CD14-positive monocyte (primary cell): Measurements from ENCODE around the gene CD34. TPM values are rescaled to one million over a fixed set of nuclear protein-coding genes. Genes with fewer than 3 reads are reported as not detected.
A peak's percentile ranks its signal among the peaks of the same experiment; 100 is the strongest.
"Not testable (repeated sequence)": the region's sequence is repeated elsewhere in the genome, so short reads cannot be mapped to it uniquely, and the experiment has no call there.

Experiments used
- DNase-seq, 3 donors: peaks; one replicate each; pipeline ENCODE4 v3.0.0-alpha.2; 2011 to 2022
- H2AFZ ChIP-seq: 2 replicates; pipeline ENCODE4 v1.6.0; 2012; ENCODE audit warnings: mild to moderate bottlenecking, low read depth, low read length, inconsistent platforms; ENCODE audit not compliant: insufficient read depth, poor library complexity, severe bottlenecking
- H3K27ac ChIP-seq, 2 donors: 1 replicate in 1 of 2; 2 replicates in 1 of 2; pipeline ENCODE4 v1.5.1; 2012 to 2013; ENCODE audit warnings: low read length in 2 of 2, control low read depth in 1 of 2, inconsistent platforms in 1 of 2, low read depth in 1 of 2, mild to moderate bottlenecking in 1 of 2
- H3K27me3 ChIP-seq, 2 donors: one replicate each; pipeline versions ENCODE4 v1.6.0 to v1.6.1; 2011 to 2013; ENCODE audit warnings: low read length in 2 of 2; ENCODE audit not compliant: control insufficient read depth in 2 of 2, insufficient read depth in 2 of 2
- H3K36me3 ChIP-seq, 2 donors: replicated peaks in 1 of 2; 1 replicate in 1 of 2; 2 replicates in 1 of 2; pipeline versions ENCODE4 v1.5.1 to v1.6.1; 2012 to 2013; ENCODE audit warnings: low read length in 2 of 2, control low read depth in 1 of 2, inconsistent platforms in 1 of 2, mild to moderate bottlenecking in 1 of 2; ENCODE audit not compliant: insufficient read depth in 2 of 2, control insufficient read depth in 1 of 2
- H3K4me1 ChIP-seq, 2 donors: 1 replicate in 1 of 2; 2 replicates in 1 of 2; pipeline versions ENCODE4 v1.5.1 to v1.6.1; 2012 to 2013; ENCODE audit warnings: low read length in 2 of 2, control low read depth in 1 of 2, inconsistent platforms in 1 of 2, mild to moderate bottlenecking in 1 of 2, moderate library complexity in 1 of 2; ENCODE audit not compliant: insufficient read depth in 2 of 2, control insufficient read depth in 1 of 2
- H3K4me2 ChIP-seq: replicated peaks from 2 replicates; pipeline ENCODE3; 2012; ENCODE audit warnings: low read length, moderate library complexity, mild to moderate bottlenecking; ENCODE audit not compliant: poor library complexity, severe bottlenecking; ENCODE audit errors: extremely low read depth
- H3K4me3 ChIP-seq, 3 experiments: fragments of 200-600 bp in 1 of 3; sonication (generic) in 1 of 3; replicated peaks in 1 of 3; 1 replicate in 2 of 3; 2 replicates in 1 of 3; pipeline ENCODE4 v1.5.1; 2011 to 2013; ENCODE audit warnings: low read length in 3 of 3, mild to moderate bottlenecking in 3 of 3, control low read depth in 2 of 3, low read depth in 2 of 3, inconsistent platforms in 1 of 3, moderate library complexity in 1 of 3
- H3K79me2 ChIP-seq: 2 replicates; pipeline ENCODE4 v1.6.0; 2012; ENCODE audit warnings: mild to moderate bottlenecking, control low read depth, inconsistent platforms, low read length, moderate library complexity; ENCODE audit not compliant: insufficient read depth
- H3K9ac ChIP-seq: 2 replicates; pipeline ENCODE4 v1.6.0; 2017; ENCODE audit warnings: low read length, mild to moderate bottlenecking; ENCODE audit not compliant: insufficient read depth, poor library complexity, severe bottlenecking
- H3K9me3 ChIP-seq, 2 donors: replicated peaks in 1 of 2; 1 replicate in 1 of 2; 2 replicates in 1 of 2; pipeline versions ENCODE4 v1.5.1 to v1.6.1; 2012 to 2013; ENCODE audit warnings: low read length in 2 of 2, control low read depth in 1 of 2; ENCODE audit not compliant: control insufficient read depth in 1 of 2, insufficient read depth in 1 of 2
- H4K20me1 ChIP-seq: 2 replicates; pipeline ENCODE4 v1.6.0; 2012; ENCODE audit warnings: mild to moderate bottlenecking, low read length, control low read depth, moderate library complexity; ENCODE audit not compliant: insufficient read depth
- H3K27ac Mint-ChIP-seq, 7 donors: one replicate each; pipeline ENCODE4 v1.8.0; 2020; ENCODE audit warnings: mild to moderate bottlenecking in 7 of 7, mixed read lengths in 7 of 7, moderate library complexity in 6 of 7, inconsistent platforms in 2 of 7
- H3K27me3 Mint-ChIP-seq, 3 donors: one replicate each; pipeline ENCODE4 v1.8.0; 2021 to 2022; ENCODE audit warnings: low read depth in 3 of 3, mild to moderate bottlenecking in 3 of 3, mixed read lengths in 3 of 3, moderate library complexity in 3 of 3, inconsistent platforms in 1 of 3
- H3K36me3 Mint-ChIP-seq, 2 donors: one replicate each; pipeline ENCODE4 v1.8.0; 2020; ENCODE audit warnings: mixed read lengths in 2 of 2, inconsistent platforms in 1 of 2, mild to moderate bottlenecking in 1 of 2
- H3K4me1 Mint-ChIP-seq: one replicate; pipeline ENCODE4 v1.8.0; 2020; ENCODE audit warnings: mild to moderate bottlenecking, mixed read lengths
- H3K4me3 Mint-ChIP-seq, 2 donors: one replicate each; pipeline ENCODE4 v1.8.0; 2020; ENCODE audit warnings: mild to moderate bottlenecking in 2 of 2, mixed read lengths in 2 of 2, moderate library complexity in 1 of 2
- H3K9me3 Mint-ChIP-seq, 7 donors: one replicate each; pipeline ENCODE4 v1.8.0; 2020 to 2022; ENCODE audit warnings: mixed read lengths in 7 of 7, mild to moderate bottlenecking in 6 of 7, moderate library complexity in 6 of 7, inconsistent platforms in 2 of 7
- WGBS: methylation state at CpG from one replicate; pipeline ENCODE4 v1.1.5; 2013; ENCODE audit warnings: missing lambda C conversion rate; ENCODE audit not compliant: insufficient coverage; 5-methylcytosine and 5-hydroxymethylcytosine counted together
- intact Hi-C, 2 donors: fragments of 100-400 bp; cut with micrococcal nuclease; formaldehyde crosslinking; loops; one replicate each; pipeline versions ENCODE4 v1.15.0 to v1.15.1; 2023
- polyA plus RNA-seq, 3 donors: library from polyadenylated mRNA; depleted of rRNA in 1 of 3; unstranded in 2 of 3; stranded (reverse) in 1 of 3; fragments of 300-500 nt in 2 of 3; fragments of >200 nt in 1 of 3; fragmentation: Illumina TruSeq in 2 of 3; gene quantifications; 1 replicate in 2 of 3; 2 replicates in 1 of 3; pipeline ENCODE4 v1.2.3, GENCODE V29; 2012 to 2021
- TF ChIP-seq, protein P1 (sequence below): fragments of 200-600 bp; IDR thresholded peaks from one replicate; pipeline ENCODE4 v1.8.0; 2022; ENCODE audit warnings: antibody characterized with exemption, mild to moderate bottlenecking

The CD34 gene
- polyA plus RNA-seq, 3 donors = 0.03 TPM; not detected in 2

DNA sequence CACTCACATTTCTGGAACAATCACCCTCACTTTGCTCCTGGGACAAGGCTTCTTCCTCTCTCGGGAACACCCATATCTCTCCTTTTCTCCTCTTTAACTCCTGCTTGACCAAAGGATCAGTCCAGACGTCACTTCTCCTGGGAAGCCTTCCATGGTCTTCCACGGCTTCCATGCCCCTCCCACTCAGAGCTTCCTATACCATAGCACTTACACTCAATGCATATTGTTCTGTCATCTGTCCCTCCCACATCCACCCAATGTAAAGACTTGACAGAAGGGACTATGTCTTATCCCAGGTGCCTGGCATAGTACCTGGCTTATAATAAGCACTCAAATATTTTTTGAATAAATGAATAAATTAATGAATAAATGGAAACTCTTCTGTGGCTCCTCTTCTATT lies 28.2 kb downstream of the CD34 start:
- H3K27me3 Mint-ChIP-seq = peaks cover 0 to 11% (median 4%) of the 10 kb centered on the region in 3 donors
- H3K27ac ChIP-seq = no peak overlapping the region
- H3K4me1 Mint-ChIP-seq = peaks cover 35% of the 10 kb centered on the region
- TF ChIP-seq, protein P1, sequence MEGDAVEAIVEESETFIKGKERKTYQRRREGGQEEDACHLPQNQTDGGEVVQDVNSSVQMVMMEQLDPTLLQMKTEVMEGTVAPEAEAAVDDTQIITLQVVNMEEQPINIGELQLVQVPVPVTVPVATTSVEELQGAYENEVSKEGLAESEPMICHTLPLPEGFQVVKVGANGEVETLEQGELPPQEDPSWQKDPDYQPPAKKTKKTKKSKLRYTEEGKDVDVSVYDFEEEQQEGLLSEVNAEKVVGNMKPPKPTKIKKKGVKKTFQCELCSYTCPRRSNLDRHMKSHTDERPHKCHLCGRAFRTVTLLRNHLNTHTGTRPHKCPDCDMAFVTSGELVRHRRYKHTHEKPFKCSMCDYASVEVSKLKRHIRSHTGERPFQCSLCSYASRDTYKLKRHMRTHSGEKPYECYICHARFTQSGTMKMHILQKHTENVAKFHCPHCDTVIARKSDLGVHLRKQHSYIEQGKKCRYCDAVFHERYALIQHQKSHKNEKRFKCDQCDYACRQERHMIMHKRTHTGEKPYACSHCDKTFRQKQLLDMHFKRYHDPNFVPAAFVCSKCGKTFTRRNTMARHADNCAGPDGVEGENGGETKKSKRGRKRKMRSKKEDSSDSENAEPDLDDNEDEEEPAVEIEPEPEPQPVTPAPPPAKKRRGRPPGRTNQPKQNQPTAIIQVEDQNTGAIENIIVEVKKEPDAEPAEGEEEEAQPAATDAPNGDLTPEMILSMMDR = no peak
- no peak for DNase-seq
- H3K4me3 ChIP-seq = no peak overlapping the region
- H3K36me3 Mint-ChIP-seq = no peaks in the 10 kb centered on the region
- no peaks in the 10 kb centered on the region for H3K9me3 ChIP-seq
- peak overlapping the region; percentile 39 for H2AFZ ChIP-seq
- WGBS = 54% methylated on average over 3 of the region's 3 CpGs
- no peaks in the 10 kb centered on the region for H3K27me3 ChIP-seq
- no peak overlapping the region for H3K4me2 ChIP-seq
- H3K9ac ChIP-seq = no peak overlapping the region
- peaks cover 0 to 1% (median 0%) of the 10 kb centered on the region in 7 donors for H3K9me3 Mint-ChIP-seq
- H3K79me2 ChIP-seq = no peaks in the 10 kb centered on the region
- no peaks in the 10 kb centered on the region for H3K36me3 ChIP-seq
- H3K27ac Mint-ChIP-seq = peak overlapping the region in 2 of 7 donors; percentile 17 to 62
- H3K4me3 Mint-ChIP-seq = no peak overlapping the region
- no peaks in the 10 kb centered on the region for H4K20me1 ChIP-seq
- intact Hi-C loops = loop anchor here in 1 of 2 donors (5.0 kb wide), 1 partner anchor 1115 kb away; no protein-coding TSS in a partner anchor
- H3K4me1 ChIP-seq = peaks cover 6 to 17% of the 10 kb centered on the region in 2 donors

DNA sequence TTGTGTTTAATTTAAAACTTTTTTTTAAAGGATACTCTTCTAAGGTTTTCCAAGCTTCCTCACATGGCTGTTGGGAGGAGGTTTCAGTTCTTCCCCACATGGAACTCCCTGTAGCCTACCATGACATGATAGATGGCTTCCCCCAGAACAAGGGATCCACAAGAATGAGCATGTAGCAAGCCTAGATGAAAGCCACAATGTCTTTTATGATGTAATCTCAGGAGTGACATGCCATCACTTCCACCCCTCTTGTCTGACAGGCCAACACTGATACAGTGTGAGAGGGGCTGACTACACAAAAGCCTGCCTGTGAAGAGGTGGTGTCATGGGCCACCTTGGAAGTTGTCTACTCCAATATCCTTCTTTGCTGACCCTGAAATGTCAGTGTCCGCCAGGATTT lies 32.0 kb downstream of the CD34 start:
- WGBS = 100% methylated on average over 1 of the region's 1 CpG
- H3K9me3 Mint-ChIP-seq = peaks cover 0 to 1% (median 0%) of the 10 kb centered on the region in 7 donors
- H3K36me3 ChIP-seq = no peaks in the 10 kb centered on the region
- no peak overlapping the region for H2AFZ ChIP-seq
- no peaks in the 10 kb centered on the region for H3K36me3 Mint-ChIP-seq
- TF ChIP-seq, protein P1 = no peak
- H3K79me2 ChIP-seq = no peaks in the 10 kb centered on the region
- no peak overlapping the region for H3K9ac ChIP-seq
- intact Hi-C loops = no loop called here
- no peak overlapping the region for H3K4me3 ChIP-seq
- no peak for DNase-seq
- H3K27me3 Mint-ChIP-seq = peaks cover 0 to 9% (median 1%) of the 10 kb centered on the region in 3 donors
- peaks cover 11 to 25% of the 10 kb centered on the region in 2 donors for H3K4me1 ChIP-seq
- H3K9me3 ChIP-seq = no peaks in the 10 kb centered on the region
- no peak overlapping the region for H3K27ac Mint-ChIP-seq
- H3K27ac ChIP-seq = no peak overlapping the region
- no peak overlapping the region for H3K4me2 ChIP-seq
- no peak overlapping the region for H3K4me3 Mint-ChIP-seq
- H4K20me1 ChIP-seq = no peaks in the 10 kb centered on the region
- no peaks in the 10 kb centered on the region for H3K27me3 ChIP-seq
- peaks cover 39% of the 10 kb centered on the region for H3K4me1 Mint-ChIP-seq

DNA sequence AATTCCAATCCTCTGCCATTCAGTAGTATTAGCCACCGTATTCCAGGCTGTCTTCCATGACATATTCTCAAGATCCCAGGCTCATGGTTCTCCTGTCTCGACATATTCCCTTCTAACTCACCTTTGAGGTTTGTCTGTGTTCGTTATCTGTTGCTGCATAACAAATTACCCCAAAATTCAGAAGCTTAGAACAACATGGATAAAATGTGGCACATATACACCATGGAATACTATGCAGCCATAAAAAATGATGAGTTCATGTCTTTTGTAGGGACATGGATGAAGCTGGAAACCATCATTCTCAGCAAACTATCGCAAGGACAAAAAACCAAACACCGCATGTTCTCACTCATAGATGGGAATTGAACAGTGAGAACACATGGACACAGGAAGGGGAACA lies 33.0 kb downstream of the CD34 start:
- H4K20me1 ChIP-seq, H3K36me3 ChIP-seq, H3K27me3 Mint-ChIP-seq, H3K27ac ChIP-seq, DNase-seq, H3K9ac ChIP-seq, intact Hi-C loops, H3K4me3 ChIP-seq, H3K36me3 Mint-ChIP-seq, H3K79me2 ChIP-seq, H3K9me3 Mint-ChIP-seq, H2AFZ ChIP-seq, H3K4me2 ChIP-seq, H3K4me3 Mint-ChIP-seq, H3K27me3 ChIP-seq, H3K27ac Mint-ChIP-seq, H3K9me3 ChIP-seq: not testable (repeated sequence)
- WGBS = no CpG with 5 or more reads among the region's 5 CpGs
- peaks cover 19 to 25% of the 10 kb centered on the region in 2 donors for H3K4me1 ChIP-seq
- peaks cover 40% of the 10 kb centered on the region for H3K4me1 Mint-ChIP-seq
